ENCODE measurements around the gene LIAS. TPM values are rescaled to one million over a fixed set of nuclear protein-coding genes. Genes with fewer than 3 reads are reported as not detected.
A peak's percentile ranks its signal among the peaks of the same experiment; 100 is the strongest.

Gene LIAS
- total and polyA plus RNA-seq, 4 donors = 7.1 to 9.7 (median 9.5) TPM

DNA sequence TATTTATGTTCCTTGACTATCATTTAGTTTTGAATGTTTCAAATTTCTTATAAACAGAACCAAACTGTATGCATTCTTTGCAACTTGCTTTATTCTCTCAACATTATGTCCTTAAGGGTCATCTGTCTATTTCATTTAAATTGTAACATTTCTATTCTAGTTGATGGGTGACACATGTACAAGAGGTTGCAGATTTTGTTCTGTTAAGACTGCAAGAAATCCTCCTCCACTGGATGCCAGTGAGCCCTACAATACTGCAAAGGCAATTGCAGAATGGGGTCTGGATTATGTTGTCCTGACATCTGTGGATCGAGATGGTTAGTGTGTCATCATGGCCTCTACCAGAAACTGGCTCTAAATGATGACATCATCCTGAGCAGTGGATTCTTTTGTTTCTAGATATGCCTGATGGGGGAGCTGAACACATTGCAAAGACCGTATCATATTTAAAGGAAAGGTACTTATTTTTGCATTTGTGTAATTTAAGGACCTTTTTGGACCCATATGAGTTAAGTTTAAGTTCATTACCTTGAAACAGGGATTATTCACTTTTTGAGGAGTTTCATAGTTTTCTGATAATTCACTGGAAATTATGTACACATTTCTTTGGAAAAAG, 6.1 kb downstream of the LIAS start:
- no peaks in the 10 kb centered on the region for H3K27me3 ChIP-seq (ENCODE audit: control insufficient read depth in 4 of 4, insufficient read depth in 4 of 4, low read length in 3 of 4)
- DNase-seq (ENCODE audit: low spot score) = no peak
- no peak overlapping the region for H3K27ac ChIP-seq (ENCODE audit: low read depth in 1 of 2, low read length in 2 of 2)
- peaks cover 7 to 28% (median 17%) of the 10 kb centered on the region in 4 donors for H3K4me1 ChIP-seq (ENCODE audit: control insufficient read depth in 4 of 4, insufficient read depth in 4 of 4, low read length in 3 of 4)
- no peak overlapping the region for H3K9ac ChIP-seq (ENCODE audit: low read depth in 1 of 2, low read length in 2 of 2)
- no peaks in the 10 kb centered on the region for H3K9me3 ChIP-seq (ENCODE audit: control insufficient read depth in 4 of 4, low read length in 3 of 4)
- peaks cover 4 to 18% (median 11%) of the 10 kb centered on the region in 4 donors for H3K36me3 ChIP-seq (ENCODE audit: control insufficient read depth in 4 of 4, insufficient read depth in 3 of 4, low read depth in 1 of 4, low read length in 3 of 4)
- WGBS = 72% methylated on average over 2 of the region's 2 CpGs
- no peak overlapping the region for H3K4me3 ChIP-seq (ENCODE audit: low read depth in 1 of 3, low read length in 3 of 3)
- TF ChIP-seq GABPA (IDR thresholded peaks at IDR 0.05 in 1 of 2, conservative IDR thresholded peaks at IDR 0.05 in 1 of 2) = no peak
- TF ChIP-seq FOXA2 (IDR thresholded peaks at IDR 0.05) = no peak
- TF ChIP-seq, protein P1, sequence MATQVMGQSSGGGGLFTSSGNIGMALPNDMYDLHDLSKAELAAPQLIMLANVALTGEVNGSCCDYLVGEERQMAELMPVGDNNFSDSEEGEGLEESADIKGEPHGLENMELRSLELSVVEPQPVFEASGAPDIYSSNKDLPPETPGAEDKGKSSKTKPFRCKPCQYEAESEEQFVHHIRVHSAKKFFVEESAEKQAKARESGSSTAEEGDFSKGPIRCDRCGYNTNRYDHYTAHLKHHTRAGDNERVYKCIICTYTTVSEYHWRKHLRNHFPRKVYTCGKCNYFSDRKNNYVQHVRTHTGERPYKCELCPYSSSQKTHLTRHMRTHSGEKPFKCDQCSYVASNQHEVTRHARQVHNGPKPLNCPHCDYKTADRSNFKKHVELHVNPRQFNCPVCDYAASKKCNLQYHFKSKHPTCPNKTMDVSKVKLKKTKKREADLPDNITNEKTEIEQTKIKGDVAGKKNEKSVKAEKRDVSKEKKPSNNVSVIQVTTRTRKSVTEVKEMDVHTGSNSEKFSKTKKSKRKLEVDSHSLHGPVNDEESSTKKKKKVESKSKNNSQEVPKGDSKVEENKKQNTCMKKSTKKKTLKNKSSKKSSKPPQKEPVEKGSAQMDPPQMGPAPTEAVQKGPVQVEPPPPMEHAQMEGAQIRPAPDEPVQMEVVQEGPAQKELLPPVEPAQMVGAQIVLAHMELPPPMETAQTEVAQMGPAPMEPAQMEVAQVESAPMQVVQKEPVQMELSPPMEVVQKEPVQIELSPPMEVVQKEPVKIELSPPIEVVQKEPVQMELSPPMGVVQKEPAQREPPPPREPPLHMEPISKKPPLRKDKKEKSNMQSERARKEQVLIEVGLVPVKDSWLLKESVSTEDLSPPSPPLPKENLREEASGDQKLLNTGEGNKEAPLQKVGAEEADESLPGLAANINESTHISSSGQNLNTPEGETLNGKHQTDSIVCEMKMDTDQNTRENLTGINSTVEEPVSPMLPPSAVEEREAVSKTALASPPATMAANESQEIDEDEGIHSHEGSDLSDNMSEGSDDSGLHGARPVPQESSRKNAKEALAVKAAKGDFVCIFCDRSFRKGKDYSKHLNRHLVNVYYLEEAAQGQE (IDR thresholded peaks at IDR 0.05) = no peak
- TF ChIP-seq, protein P2, sequence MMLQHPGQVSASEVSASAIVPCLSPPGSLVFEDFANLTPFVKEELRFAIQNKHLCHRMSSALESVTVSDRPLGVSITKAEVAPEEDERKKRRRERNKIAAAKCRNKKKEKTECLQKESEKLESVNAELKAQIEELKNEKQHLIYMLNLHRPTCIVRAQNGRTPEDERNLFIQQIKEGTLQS (IDR thresholded peaks at IDR 0.05) = peak; percentile 34
- TF ChIP-seq RAD21 (IDR thresholded peaks at IDR 0.05) = peak in 1 of 2 donors; percentile 9
- no peak for TF ChIP-seq HNF4A (conservative IDR thresholded peaks at IDR 0.05)

DNA sequence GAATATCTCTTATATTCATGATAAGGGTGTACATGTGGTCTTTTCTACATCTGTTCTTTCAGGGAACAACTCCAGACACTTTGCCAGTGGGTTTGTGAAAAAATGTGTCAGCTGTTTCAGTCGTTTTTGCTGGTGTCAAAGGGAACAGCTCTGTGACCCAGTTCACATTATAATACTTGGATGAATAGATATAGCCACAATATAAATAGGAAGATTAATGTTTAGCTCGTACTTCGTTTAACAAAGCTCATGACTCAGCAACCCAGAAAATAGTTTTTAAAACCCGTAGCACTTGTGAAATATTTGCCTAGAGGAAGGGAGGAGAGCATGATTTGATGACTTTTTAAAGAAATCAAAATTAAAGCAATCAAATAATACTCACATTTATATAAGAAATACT, 7.9 kb downstream of the LIAS start:
- no peaks in the 10 kb centered on the region for H3K27me3 ChIP-seq (ENCODE audit: control insufficient read depth in 4 of 4, insufficient read depth in 4 of 4, low read length in 3 of 4)
- TF ChIP-seq, protein P3, sequence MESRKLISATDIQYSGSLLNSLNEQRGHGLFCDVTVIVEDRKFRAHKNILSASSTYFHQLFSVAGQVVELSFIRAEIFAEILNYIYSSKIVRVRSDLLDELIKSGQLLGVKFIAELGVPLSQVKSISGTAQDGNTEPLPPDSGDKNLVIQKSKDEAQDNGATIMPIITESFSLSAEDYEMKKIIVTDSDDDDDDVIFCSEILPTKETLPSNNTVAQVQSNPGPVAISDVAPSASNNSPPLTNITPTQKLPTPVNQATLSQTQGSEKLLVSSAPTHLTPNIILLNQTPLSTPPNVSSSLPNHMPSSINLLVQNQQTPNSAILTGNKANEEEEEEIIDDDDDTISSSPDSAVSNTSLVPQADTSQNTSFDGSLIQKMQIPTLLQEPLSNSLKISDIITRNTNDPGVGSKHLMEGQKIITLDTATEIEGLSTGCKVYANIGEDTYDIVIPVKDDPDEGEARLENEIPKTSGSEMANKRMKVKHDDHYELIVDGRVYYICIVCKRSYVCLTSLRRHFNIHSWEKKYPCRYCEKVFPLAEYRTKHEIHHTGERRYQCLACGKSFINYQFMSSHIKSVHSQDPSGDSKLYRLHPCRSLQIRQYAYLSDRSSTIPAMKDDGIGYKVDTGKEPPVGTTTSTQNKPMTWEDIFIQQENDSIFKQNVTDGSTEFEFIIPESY (IDR thresholded peaks at IDR 0.05) = no peak
- TF ChIP-seq, protein P2 (IDR thresholded peaks at IDR 0.05) = peak; percentile 32
- TF ChIP-seq, protein P4, sequence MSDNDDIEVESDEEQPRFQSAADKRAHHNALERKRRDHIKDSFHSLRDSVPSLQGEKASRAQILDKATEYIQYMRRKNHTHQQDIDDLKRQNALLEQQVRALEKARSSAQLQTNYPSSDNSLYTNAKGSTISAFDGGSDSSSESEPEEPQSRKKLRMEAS (IDR thresholded peaks at IDR 0.05) = no peak
- TF ChIP-seq HNF4A (conservative IDR thresholded peaks at IDR 0.05) (peak; percentile 31 to 69), EGR1 (IDR thresholded peaks at IDR 0.05; ENCODE audit: low read depth in 2 of 2) (no peak), GABPA (IDR thresholded peaks at IDR 0.05 in 1 of 2, conservative IDR thresholded peaks at IDR 0.05 in 1 of 2) (no peak), FOXA1 (IDR thresholded peaks at IDR 0.05) (no peak), JUND (IDR thresholded peaks at IDR 0.05) (peak in 1 of 2 donors; percentile 32), RAD21 (IDR thresholded peaks at IDR 0.05) (peak; percentile 12 to 28), FOXA2 (IDR thresholded peaks at IDR 0.05) (peak; percentile 13), RXRA (IDR thresholded peaks at IDR 0.05) (peak; percentile 39 to 73), SP1 (IDR thresholded peaks at IDR 0.05) (peak; percentile 35), YY1 (IDR thresholded peaks at IDR 0.05) (peak; percentile 11), HNF4G (IDR thresholded peaks at IDR 0.05) (no peak), NR2F2 (IDR thresholded peaks at IDR 0.05) (no peak), TAF1 (conservative IDR thresholded peaks at IDR 0.05) (no peak)
- TF ChIP-seq, protein P5, sequence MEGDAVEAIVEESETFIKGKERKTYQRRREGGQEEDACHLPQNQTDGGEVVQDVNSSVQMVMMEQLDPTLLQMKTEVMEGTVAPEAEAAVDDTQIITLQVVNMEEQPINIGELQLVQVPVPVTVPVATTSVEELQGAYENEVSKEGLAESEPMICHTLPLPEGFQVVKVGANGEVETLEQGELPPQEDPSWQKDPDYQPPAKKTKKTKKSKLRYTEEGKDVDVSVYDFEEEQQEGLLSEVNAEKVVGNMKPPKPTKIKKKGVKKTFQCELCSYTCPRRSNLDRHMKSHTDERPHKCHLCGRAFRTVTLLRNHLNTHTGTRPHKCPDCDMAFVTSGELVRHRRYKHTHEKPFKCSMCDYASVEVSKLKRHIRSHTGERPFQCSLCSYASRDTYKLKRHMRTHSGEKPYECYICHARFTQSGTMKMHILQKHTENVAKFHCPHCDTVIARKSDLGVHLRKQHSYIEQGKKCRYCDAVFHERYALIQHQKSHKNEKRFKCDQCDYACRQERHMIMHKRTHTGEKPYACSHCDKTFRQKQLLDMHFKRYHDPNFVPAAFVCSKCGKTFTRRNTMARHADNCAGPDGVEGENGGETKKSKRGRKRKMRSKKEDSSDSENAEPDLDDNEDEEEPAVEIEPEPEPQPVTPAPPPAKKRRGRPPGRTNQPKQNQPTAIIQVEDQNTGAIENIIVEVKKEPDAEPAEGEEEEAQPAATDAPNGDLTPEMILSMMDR (IDR thresholded peaks at IDR 0.05; ENCODE audit: low read depth, low read length, missing input control) = no peak
- TF ChIP-seq, protein P1 (IDR thresholded peaks at IDR 0.05) = no peak
- H3K27ac ChIP-seq (ENCODE audit: low read depth in 1 of 2, low read length in 2 of 2) = peak overlapping the region; percentile 40 to 72
- H3K9me3 ChIP-seq (ENCODE audit: control insufficient read depth in 4 of 4, low read length in 3 of 4) = no peaks in the 10 kb centered on the region
- WGBS = 28% methylated on average over 4 of the region's 4 CpGs
- no peak overlapping the region for H3K4me3 ChIP-seq (ENCODE audit: low read depth in 1 of 3, low read length in 3 of 3)
- H3K4me1 ChIP-seq (ENCODE audit: control insufficient read depth in 4 of 4, insufficient read depth in 4 of 4, low read length in 3 of 4) = peaks cover 9 to 37% (median 27%) of the 10 kb centered on the region in 4 donors
- no peak for DNase-seq (ENCODE audit: low spot score)
- peaks cover 4 to 13% (median 11%) of the 10 kb centered on the region in 4 donors for H3K36me3 ChIP-seq (ENCODE audit: control insufficient read depth in 4 of 4, insufficient read depth in 3 of 4, low read depth in 1 of 4, low read length in 3 of 4)
- peak overlapping the region in 1 of 2 donors; percentile 8 for H3K9ac ChIP-seq (ENCODE audit: low read depth in 1 of 2, low read length in 2 of 2)
